Skeletal muscle satellite cell (primary cell): ENCODE measurements around the gene HDAC9.

Source experiments
- H3K27me3 ChIP-seq: 2 replicates; pipeline ENCODE4 v1.7.0; 2013; ENCODE audit warnings: low read length; ENCODE audit not compliant: control insufficient read depth, insufficient read depth
- H3K36me3 ChIP-seq: 2 replicates; pipeline ENCODE4 v1.7.0; 2013; ENCODE audit warnings: mild to moderate bottlenecking, control low read depth, low read length; ENCODE audit not compliant: insufficient read depth
- H3K4me1 ChIP-seq: 2 replicates; pipeline ENCODE4 v1.7.0; 2013; ENCODE audit warnings: low read length; ENCODE audit not compliant: control insufficient read depth, insufficient read depth
- H3K4me2 ChIP-seq: 2 replicates; pipeline ENCODE4 v1.7.0; 2013; ENCODE audit warnings: mild to moderate bottlenecking, low read length
- H3K4me3 ChIP-seq: 2 replicates; pipeline ENCODE4 v1.7.0; 2013; ENCODE audit warnings: low read length
- H3K9ac ChIP-seq: 2 replicates; pipeline ENCODE4 v1.7.0; 2013; ENCODE audit warnings: mild to moderate bottlenecking, low read depth, low read length, moderate library complexity
- H3K9me3 ChIP-seq: replicated peaks from 2 replicates; pipeline ENCODE4 v1.7.0; 2013; ENCODE audit warnings: mild to moderate bottlenecking, control low read depth, low read length

The HDAC9 gene

GRCh38 chr7:18835001-18835690 lies 339.6 kb downstream of the HDAC9 start:
- H3K4me2 ChIP-seq, result no peak overlapping the region
- no peak overlapping the region for H3K4me3 ChIP-seq
- peaks cover under 1% of the 10 kb centered on the region for H3K4me1 ChIP-seq
- no peaks in the 10 kb centered on the region for H3K36me3 ChIP-seq
- no peak overlapping the region for H3K9ac ChIP-seq
- H3K9me3 ChIP-seq, result no peaks in the 10 kb centered on the region
- no peaks in the 10 kb centered on the region for H3K27me3 ChIP-seq

- no peak overlapping the region for H3K9ac ChIP-seq
- H3K4me1 ChIP-seq, result peaks cover 4% of the 10 kb centered on the region
- H3K27me3 ChIP-seq, result no peaks in the 10 kb centered on the region
- no peak overlapping the region for H3K4me3 ChIP-seq
- no peaks in the 10 kb centered on the region for H3K9me3 ChIP-seq
- no peak overlapping the region for H3K4me2 ChIP-seq
- H3K36me3 ChIP-seq, result no peaks in the 10 kb centered on the region
These were observed 348.4 kb downstream of the HDAC9 start for GRCh38 chr7:18843979-18844378.

- H3K36me3 ChIP-seq, result no peaks in the 10 kb centered on the region
- H3K4me1 ChIP-seq, result peaks cover 11% of the 10 kb centered on the region
- H3K9me3 ChIP-seq, result no peaks in the 10 kb centered on the region
- no peak overlapping the region for H3K4me3 ChIP-seq
- H3K27me3 ChIP-seq, result no peaks in the 10 kb centered on the region
- H3K9ac ChIP-seq, result no peak overlapping the region
- no peak overlapping the region for H3K4me2 ChIP-seq
These were observed 349.2 kb downstream of the HDAC9 start for GRCh38 chr7:18844735-18845134.

- peaks cover 21% of the 10 kb centered on the region for H3K4me1 ChIP-seq
- no peaks in the 10 kb centered on the region for H3K27me3 ChIP-seq
- no peak overlapping the region for H3K4me2 ChIP-seq
- no peaks in the 10 kb centered on the region for H3K9me3 ChIP-seq
- H3K4me3 ChIP-seq, result no peak overlapping the region
- H3K36me3 ChIP-seq, result no peaks in the 10 kb centered on the region
- no peak overlapping the region for H3K9ac ChIP-seq
These were observed 350.2 kb downstream of the HDAC9 start for GRCh38 chr7:18845700-18846099.

- H3K4me1 ChIP-seq, result peaks cover 21% of the 10 kb centered on the region
- no peaks in the 10 kb centered on the region for H3K9me3 ChIP-seq
- no peak overlapping the region for H3K4me3 ChIP-seq
- H3K27me3 ChIP-seq, result no peaks in the 10 kb centered on the region
- H3K4me2 ChIP-seq, result no peak overlapping the region
- H3K36me3 ChIP-seq, result no peaks in the 10 kb centered on the region
- H3K9ac ChIP-seq, result no peak overlapping the region
These were observed 351.2 kb downstream of the HDAC9 start for GRCh38 chr7:18846765-18847215.

GRCh38 chr7:18849130-18849529 lies 353.6 kb downstream of the HDAC9 start:
- no peaks in the 10 kb centered on the region for H3K9me3 ChIP-seq
- no peaks in the 10 kb centered on the region for H3K36me3 ChIP-seq
- no peaks in the 10 kb centered on the region for H3K27me3 ChIP-seq

GRCh38 chr7:18855796-18856195 lies 360.2 kb downstream of the HDAC9 start:
- no peak overlapping the region for H3K4me2 ChIP-seq
- no peaks in the 10 kb centered on the region for H3K36me3 ChIP-seq
- peaks cover 7% of the 10 kb centered on the region for H3K4me1 ChIP-seq
- H3K27me3 ChIP-seq, result no peaks in the 10 kb centered on the region
- H3K9me3 ChIP-seq, result no peaks in the 10 kb centered on the region
- no peak overlapping the region for H3K9ac ChIP-seq
- H3K4me3 ChIP-seq, result no peak overlapping the region

More at GRCh38 chr7:18849130-18849529, 353.6 kb downstream of the HDAC9 start:
- H3K4me2 ChIP-seq, result peak overlapping the region; percentile 45
- H3K4me1 ChIP-seq, result peaks cover 21% of the 10 kb centered on the region
- H3K9ac ChIP-seq, result peak overlapping the region; percentile 22
- no peak overlapping the region for H3K4me3 ChIP-seq

GRCh38 chr7:18858232-18858631 lies 362.7 kb downstream of the HDAC9 start:
- Histone ChIP-seq H3K9me3 (no peaks in the 10 kb centered on the region), H3K9ac (no peak overlapping the region), H3K4me3 (no peak overlapping the region), H3K4me2 (no peak overlapping the region), H3K36me3 (no peaks in the 10 kb centered on the region), H3K4me1 (peaks cover 16% of the 10 kb centered on the region), H3K27me3 (no peaks in the 10 kb centered on the region)

GRCh38 chr7:18859318-18859717 lies 363.8 kb downstream of the HDAC9 start:
- no peaks in the 10 kb centered on the region for H3K36me3 ChIP-seq

GRCh38 chr7:18860221-18860620 lies 364.7 kb downstream of the HDAC9 start:
- H3K4me2 ChIP-seq, result no peak overlapping the region
- no peaks in the 10 kb centered on the region for H3K9me3 ChIP-seq
- no peaks in the 10 kb centered on the region for H3K36me3 ChIP-seq
- H3K4me3 ChIP-seq, result no peak overlapping the region
- H3K4me1 ChIP-seq, result peaks cover 16% of the 10 kb centered on the region
- no peaks in the 10 kb centered on the region for H3K27me3 ChIP-seq
- H3K9ac ChIP-seq, result no peak overlapping the region

More at GRCh38 chr7:18859318-18859717, 363.8 kb downstream of the HDAC9 start:
- Histone ChIP-seq H3K4me1 (peaks cover 16% of the 10 kb centered on the region), H3K4me3 (no peak overlapping the region), H3K9me3 (no peaks in the 10 kb centered on the region), H3K9ac (no peak overlapping the region), H3K27me3 (no peaks in the 10 kb centered on the region), H3K4me2 (no peak overlapping the region)

- H3K36me3 ChIP-seq, result no peaks in the 10 kb centered on the region
- no peak overlapping the region for H3K4me3 ChIP-seq
- H3K9ac ChIP-seq, result no peak overlapping the region
- H3K4me2 ChIP-seq, result no peak overlapping the region
- peaks cover 20% of the 10 kb centered on the region for H3K4me1 ChIP-seq
- no peaks in the 10 kb centered on the region for H3K9me3 ChIP-seq
- H3K27me3 ChIP-seq, result no peaks in the 10 kb centered on the region
These were observed 366.1 kb downstream of the HDAC9 start for GRCh38 chr7:18861514-18862118.

- Histone ChIP-seq H3K36me3 (no peaks in the 10 kb centered on the region), H3K4me3 (no peak overlapping the region), H3K4me1 (peaks cover 24% of the 10 kb centered on the region), H3K9me3 (no peaks in the 10 kb centered on the region), H3K4me2 (no peak overlapping the region), H3K27me3 (no peaks in the 10 kb centered on the region), H3K9ac (no peak overlapping the region)
These were observed 369.4 kb downstream of the HDAC9 start for GRCh38 chr7:18864967-18865366.
